ENCODE data around the gene PA2G4.

GRCh38 chr12:56127888-56128669 is 23.7 kb downstream of the PA2G4 start, which contains the start of gene ESYT1:
- peak; percentile 23; the same call in 1 of the 2 replicates for TF ChIP-seq CTCF (IDR thresholded peaks at IDR 0.05)
- TF ChIP-seq ZFX (IDR thresholded peaks at IDR 0.05; ENCODE audit: borderline replicate concordance): no peak
